Measurements from ENCODE around the gene PLEKHG1. TPM values are rescaled to one million over a fixed set of nuclear protein-coding genes. Genes with fewer than 3 reads are reported as not detected.

Gene PLEKHG1
- total RNA-seq, 1 experiment from 2014 or later: 1.4 TPM

GRCh38 chr6:150613269-150613668 is 13.6 kb downstream of the PLEKHG1 start:
- BruUV-seq (replicated peaks): no TSS peak
- ATAC-seq (no peak), DNase-seq (no peak)
- Histone ChIP-seq H3K27ac (ENCODE audit: low read length) (no peak overlapping the region), H3K4me1 (ENCODE audit: insufficient read depth, low read length) (no peaks in the 10 kb centered on the region), H3K79me2 (ENCODE audit: low read length) (no peaks in the 10 kb centered on the region), H3K9me3 (ENCODE audit: low read length) (no peaks in the 10 kb centered on the region), H3K9ac (ENCODE audit: low read length) (no peak overlapping the region), H3K27me3 (ENCODE audit: low read length) (no peaks in the 10 kb centered on the region), H3K4me3 (ENCODE audit: low read length) (no peak overlapping the region), H3K36me3 (ENCODE audit: low read depth, low read length) (no peaks in the 10 kb centered on the region), H3K9me2 (replicated peaks; ENCODE audit: low read length) (no peaks in the 10 kb centered on the region), H2AFZ (ENCODE audit: low read length) (no peak overlapping the region), H3F3A (ENCODE audit: low read length, unreplicated experiment) (no peaks in the 10 kb centered on the region), H3K4me2 (ENCODE audit: low read length) (no peak overlapping the region), H4K20me1 (ENCODE audit: low read length) (no peaks in the 10 kb centered on the region)
- TF ChIP-seq EZH2phosphoT487 (IDR thresholded peaks at IDR 0.05; ENCODE audit: borderline replicate concordance, low read length) (no peak), EZH2 (IDR thresholded peaks at IDR 0.05; ENCODE audit: low read length, unreplicated experiment) (no peak), CTCF (conservative IDR thresholded peaks at IDR 0.05; ENCODE audit: low read depth, low read length) (no peak)
- intact Hi-C loops (cut with micrococcal nuclease): no loop called here
- ChIA-PET CTCF (no interaction called here), POLR2A (ENCODE audit: unreplicated experiment) (no interaction called here)

- BruUV-seq (replicated peaks): no TSS peak
- Histone ChIP-seq H3K79me2 (ENCODE audit: low read length) (no peaks in the 10 kb centered on the region), H3K9ac (ENCODE audit: low read length) (no peak overlapping the region), H3K4me3 (ENCODE audit: low read length) (no peak overlapping the region), H3K9me2 (replicated peaks; ENCODE audit: low read length) (no peaks in the 10 kb centered on the region), H3F3A (ENCODE audit: low read length, unreplicated experiment) (no peaks in the 10 kb centered on the region), H3K9me3 (ENCODE audit: low read length) (no peaks in the 10 kb centered on the region), H3K4me1 (ENCODE audit: insufficient read depth, low read length) (no peaks in the 10 kb centered on the region), H3K27ac (ENCODE audit: low read length) (no peak overlapping the region), H2AFZ (ENCODE audit: low read length) (no peak overlapping the region), H3K36me3 (ENCODE audit: low read depth, low read length) (no peaks in the 10 kb centered on the region), H3K4me2 (ENCODE audit: low read length) (no peak overlapping the region), H3K27me3 (ENCODE audit: low read length) (no peaks in the 10 kb centered on the region), H4K20me1 (ENCODE audit: low read length) (no peaks in the 10 kb centered on the region)
- no peak for TF ChIP-seq EZH2phosphoT487 (IDR thresholded peaks at IDR 0.05; ENCODE audit: borderline replicate concordance, low read length)
- TF ChIP-seq EZH2 (IDR thresholded peaks at IDR 0.05; ENCODE audit: low read length, unreplicated experiment): no peak
- TF ChIP-seq CTCF (conservative IDR thresholded peaks at IDR 0.05; ENCODE audit: low read depth, low read length): no peak
- no peak for ATAC-seq
- intact Hi-C loops (cut with micrococcal nuclease): no loop called here
- ChIA-PET POLR2A (ENCODE audit: unreplicated experiment) (no interaction called here), CTCF (no interaction called here)
- no peak for DNase-seq
These were observed 16.3 kb downstream of the PLEKHG1 start for GRCh38 chr6:150615967-150616366.

GRCh38 chr6:150616586-150616985 is 16.9 kb downstream of the PLEKHG1 start:
- Histone ChIP-seq H3K9me2 (replicated peaks; ENCODE audit: low read length) (no peaks in the 10 kb centered on the region), H3K4me3 (ENCODE audit: low read length) (no peak overlapping the region), H3K27ac (ENCODE audit: low read length) (no peak overlapping the region), H3K79me2 (ENCODE audit: low read length) (no peaks in the 10 kb centered on the region), H3K27me3 (ENCODE audit: low read length) (no peaks in the 10 kb centered on the region), H3K9ac (ENCODE audit: low read length) (no peak overlapping the region), H2AFZ (ENCODE audit: low read length) (no peak overlapping the region), H3F3A (ENCODE audit: low read length, unreplicated experiment) (no peaks in the 10 kb centered on the region), H4K20me1 (ENCODE audit: low read length) (no peaks in the 10 kb centered on the region), H3K36me3 (ENCODE audit: low read depth, low read length) (no peaks in the 10 kb centered on the region), H3K4me1 (ENCODE audit: insufficient read depth, low read length) (no peaks in the 10 kb centered on the region), H3K9me3 (ENCODE audit: low read length) (no peaks in the 10 kb centered on the region), H3K4me2 (ENCODE audit: low read length) (no peak overlapping the region)
- ATAC-seq: no peak
- intact Hi-C loops (cut with micrococcal nuclease): no loop called here
- CTCF ChIA-PET: no interaction called here
- TF ChIP-seq CTCF (conservative IDR thresholded peaks at IDR 0.05; ENCODE audit: low read depth, low read length) (no peak), EZH2 (IDR thresholded peaks at IDR 0.05; ENCODE audit: low read length, unreplicated experiment) (no peak), EZH2phosphoT487 (IDR thresholded peaks at IDR 0.05; ENCODE audit: borderline replicate concordance, low read length) (no peak)
- BruUV-seq (replicated peaks): no TSS peak
- DNase-seq: no peak
- POLR2A ChIA-PET (ENCODE audit: unreplicated experiment): no interaction called here
